Measurements from ENCODE around the gene NWD2.
A peak's percentile ranks its signal among the peaks of the same experiment; 100 is the strongest.

NWD2 gene

DNA sequence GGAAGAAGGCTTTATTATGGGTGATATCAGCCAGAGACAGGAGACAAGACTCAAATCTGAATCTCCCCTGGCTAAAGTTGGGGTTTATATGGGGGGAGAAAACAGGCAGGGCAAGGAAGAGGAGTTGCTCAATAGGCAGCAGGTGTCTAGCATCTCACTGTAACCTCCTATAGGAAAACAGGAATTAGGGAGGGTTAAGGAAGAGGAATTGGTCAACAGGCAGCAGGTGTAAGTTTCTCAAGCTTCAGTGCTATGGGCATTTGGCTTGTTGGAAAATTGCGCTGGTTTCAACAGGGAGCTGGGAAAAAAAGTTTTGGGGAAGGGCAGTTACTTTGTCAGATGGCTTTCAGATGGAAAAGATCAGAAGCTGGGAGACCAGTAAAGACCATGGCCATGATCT is 206.4 kb downstream of the NWD2 start:
- H3K79me2 ChIP-seq (ENCODE audit: low read length), result no peaks in the 10 kb centered on the region

GRCh38 chr4:37451656-37452055 is 207.1 kb downstream of the NWD2 start:
- no peak overlapping the region for H3K4me3 ChIP-seq (ENCODE audit: low read length)
- DNase-seq, result no peak
- no peaks in the 10 kb centered on the region for H3K36me3 ChIP-seq (replicated peaks; ENCODE audit: insufficient read depth, low read length)
- no peaks in the 10 kb centered on the region for H3K27me3 ChIP-seq (replicated peaks; ENCODE audit: insufficient read depth, low read length)
- no peaks in the 10 kb centered on the region for H3K9me3 ChIP-seq (replicated peaks; ENCODE audit: insufficient read depth, low read length)
- H3K4me1 ChIP-seq (ENCODE audit: low read length), result no peaks in the 10 kb centered on the region
- H3K79me2 ChIP-seq (ENCODE audit: low read length), result no peaks in the 10 kb centered on the region
- no peaks in the 10 kb centered on the region for H4K20me1 ChIP-seq (ENCODE audit: insufficient read depth, low read length)
- no peak overlapping the region for H2AFZ ChIP-seq (ENCODE audit: low read length)
- no peak overlapping the region for H3K4me2 ChIP-seq (ENCODE audit: low read depth, low read length)
- TF ChIP-seq EZH2phosphoT487 (IDR thresholded peaks at IDR 0.05; ENCODE audit: low read length) (no peak), EZH2 (optimal IDR thresholded peaks at IDR 0.05; ENCODE audit: low read depth, low read length) (no peak), CTCF (IDR thresholded peaks at IDR 0.05; ENCODE audit: low read length) (no peak)
- H3K27ac ChIP-seq (ENCODE audit: low read length), result no peak overlapping the region
- H3K9ac ChIP-seq (ENCODE audit: low read length), result no peak overlapping the region
- no peaks in the 10 kb centered on the region for H3K9me2 ChIP-seq (replicated peaks; ENCODE audit: insufficient read depth, low read length)
- peaks cover 5% of the 10 kb centered on the region; the same call in 1 of the 2 replicates for H3F3A ChIP-seq (ENCODE audit: insufficient read depth, low read length)

More for the DNA sequence above, 206.4 kb downstream of the NWD2 start:
- Histone ChIP-seq H3K4me1 (ENCODE audit: low read length) (no peaks in the 10 kb centered on the region), H3K27me3 (replicated peaks; ENCODE audit: insufficient read depth, low read length) (no peaks in the 10 kb centered on the region), H3K9ac (ENCODE audit: low read length) (no peak overlapping the region), H3K9me3 (replicated peaks; ENCODE audit: insufficient read depth, low read length) (no peaks in the 10 kb centered on the region), H4K20me1 (ENCODE audit: insufficient read depth, low read length) (no peaks in the 10 kb centered on the region), H3K4me2 (ENCODE audit: low read depth, low read length) (no peak overlapping the region), H3K36me3 (replicated peaks; ENCODE audit: insufficient read depth, low read length) (no peaks in the 10 kb centered on the region), H2AFZ (ENCODE audit: low read length) (no peak overlapping the region), H3K4me3 (ENCODE audit: low read length) (no peak overlapping the region), H3F3A (ENCODE audit: insufficient read depth, low read length) (peaks cover 5% of the 10 kb centered on the region; the same call in 1 of the 2 replicates), H3K9me2 (replicated peaks; ENCODE audit: insufficient read depth, low read length) (no peaks in the 10 kb centered on the region), H3K27ac (ENCODE audit: low read length) (no peak overlapping the region)
- no peak for DNase-seq
- TF ChIP-seq CTCF (IDR thresholded peaks at IDR 0.05; ENCODE audit: low read length) (no peak), EZH2 (optimal IDR thresholded peaks at IDR 0.05; ENCODE audit: low read depth, low read length) (no peak), EZH2phosphoT487 (IDR thresholded peaks at IDR 0.05; ENCODE audit: low read length) (no peak)

GRCh38 chr4:37452952-37453280 is 208.4 kb downstream of the NWD2 start:
- no peak for TF ChIP-seq EZH2 (optimal IDR thresholded peaks at IDR 0.05; ENCODE audit: low read depth, low read length)
- no peak for TF ChIP-seq EZH2phosphoT487 (IDR thresholded peaks at IDR 0.05; ENCODE audit: low read length)
- peak; percentile 61 for TF ChIP-seq CTCF (IDR thresholded peaks at IDR 0.05; ENCODE audit: low read length)
- H3F3A ChIP-seq (ENCODE audit: insufficient read depth, low read length), result peaks cover 5% of the 10 kb centered on the region; the same call in 1 of the 2 replicates
- H3K4me3 ChIP-seq (ENCODE audit: low read length), result peak overlapping the region; percentile 64
- no peaks in the 10 kb centered on the region for H3K4me1 ChIP-seq (ENCODE audit: low read length)
- no peak overlapping the region for H3K9ac ChIP-seq (ENCODE audit: low read length)
- peak; percentile 74 for DNase-seq
- H3K27ac ChIP-seq (ENCODE audit: low read length), result no peak overlapping the region
- H3K9me3 ChIP-seq (replicated peaks; ENCODE audit: insufficient read depth, low read length), result no peaks in the 10 kb centered on the region
- no peaks in the 10 kb centered on the region for H3K9me2 ChIP-seq (replicated peaks; ENCODE audit: insufficient read depth, low read length)
- H3K79me2 ChIP-seq (ENCODE audit: low read length), result no peaks in the 10 kb centered on the region
- H3K36me3 ChIP-seq (replicated peaks; ENCODE audit: insufficient read depth, low read length), result no peaks in the 10 kb centered on the region
- peak overlapping the region; percentile 69 for H3K4me2 ChIP-seq (ENCODE audit: low read depth, low read length)
- H3K27me3 ChIP-seq (replicated peaks; ENCODE audit: insufficient read depth, low read length), result no peaks in the 10 kb centered on the region
- H4K20me1 ChIP-seq (ENCODE audit: insufficient read depth, low read length), result no peaks in the 10 kb centered on the region
- H2AFZ ChIP-seq (ENCODE audit: low read length), result peak overlapping the region; percentile 65
